ENCODE data around the gene TLE2.
"Not testable (repeated sequence)": the region's sequence is repeated elsewhere in the genome, so short reads cannot be mapped to it uniquely, and the experiment has no call there.

The TLE2 gene

GRCh38 chr19:2982983-2983350 lies 46.1 kb downstream of the TLE2 start:
- no peak for DNase-seq (ENCODE audit: low read depth)

GRCh38 chr19:2982561-2982960 lies 46.5 kb downstream of the TLE2 start:
- DNase-seq (ENCODE audit: low read depth), result no peak

GRCh38 chr19:2981898-2982297 lies 47.2 kb downstream of the TLE2 start:
- no peak for DNase-seq (ENCODE audit: low read depth)

- no peak for DNase-seq (ENCODE audit: low read depth)
Observed at GRCh38 chr19:2978772-2979171, 50.3 kb downstream of the TLE2 start.

GRCh38 chr19:2978166-2978767 lies 50.8 kb downstream of the TLE2 start:
- no peak for DNase-seq (ENCODE audit: low read depth)

GRCh38 chr19:2977746-2978138 lies 51.3 kb downstream of the TLE2 start:
- no peak for DNase-seq (ENCODE audit: low read depth)

- DNase-seq (ENCODE audit: low read depth), result peak; percentile 73
Observed at GRCh38 chr19:2977001-2977745, 51.9 kb downstream of the TLE2 start, which contains the start of gene TLE6. Gene TLE6, plus strand, starts transcription at chr19:2977564. Its CDS starts 670 bp downstream, at chr19:2978234.

- no peak for DNase-seq (ENCODE audit: low read depth)
Observed at GRCh38 chr19:2976609-2977000, 52.5 kb downstream of the TLE2 start.

- DNase-seq (ENCODE audit: low read depth), result no peak
Observed at GRCh38 chr19:2974342-2975041, 54.6 kb downstream of the TLE2 start.

GRCh38 chr19:2973229-2973628 lies 55.9 kb downstream of the TLE2 start:
- DNase-seq (ENCODE audit: low read depth), result no peak

- DNase-seq (ENCODE audit: low read depth), result no peak
Observed at GRCh38 chr19:2970201-2970835, 58.8 kb downstream of the TLE2 start.

GRCh38 chr19:2969104-2969504 lies 60.0 kb downstream of the TLE2 start:
- no peak for DNase-seq (ENCODE audit: low read depth)

GRCh38 chr19:2967972-2968371 lies 61.1 kb downstream of the TLE2 start:
- no peak for DNase-seq (ENCODE audit: low read depth)

GRCh38 chr19:2964874-2965273 lies 64.2 kb downstream of the TLE2 start:
- DNase-seq (ENCODE audit: low read depth), result no peak

GRCh38 chr19:2963631-2964030 lies 65.4 kb downstream of the TLE2 start:
- DNase-seq (ENCODE audit: low read depth), result not testable (repeated sequence)

- no peak for DNase-seq (ENCODE audit: low read depth)
Observed at GRCh38 chr19:2963122-2963521, 66.0 kb downstream of the TLE2 start.

- DNase-seq (ENCODE audit: low read depth), result no peak
Observed at GRCh38 chr19:2962018-2962670, 66.9 kb downstream of the TLE2 start.

- DNase-seq (ENCODE audit: low read depth), result no peak
Observed at GRCh38 chr19:2960120-2960519, 69.0 kb downstream of the TLE2 start.

- DNase-seq (ENCODE audit: low read depth), result no peak
Observed at GRCh38 chr19:2957160-2957559, 71.9 kb downstream of the TLE2 start.

GRCh38 chr19:2952953-2953481 lies 76.1 kb downstream of the TLE2 start:
- no peak for DNase-seq (ENCODE audit: low read depth)

- DNase-seq (ENCODE audit: low read depth), result peak; percentile 99
Observed at GRCh38 chr19:2950286-2951124, 78.6 kb downstream of the TLE2 start.

Measured in stimulated activated CD8-positive, alpha-beta memory T cell treated with anti-CD3 and anti-CD28 coated beads, Interleukin-15, amount 100 ng/mL, for 24 hours (primary cell).